ENCODE measurements around the gene ARHGAP1. TPM values are rescaled to one million over a fixed set of nuclear protein-coding genes. Genes with fewer than 3 reads are reported as not detected.
A peak's percentile ranks its signal among the peaks of the same experiment; 100 is the strongest.

The ARHGAP1 gene
- total RNA-seq, 1 experiment from 2014 or later = 53.0 TPM

- H3K36me3 Mint-ChIP-seq = peaks cover 8% of the 10 kb centered on the region
- no peak for DNase-seq (ENCODE audit: low spot score)
- no peaks in the 10 kb centered on the region for H3K27me3 Mint-ChIP-seq (ENCODE audit: low read depth)
- ChIA-PET CTCF (interaction anchor here (1.4 kb wide), 1 partner anchor 308 kb away, joined by 3 read pairs; no protein-coding TSS in a partner anchor), POLR2A (interaction anchor here (0.7 kb wide), 1 partner anchor 23 kb away, joined by 3 read pairs; no protein-coding TSS in a partner anchor)
- H3K9me3 Mint-ChIP-seq = no peaks in the 10 kb centered on the region
- peaks cover 11% of the 10 kb centered on the region for H3K4me1 Mint-ChIP-seq
- H3K27ac Mint-ChIP-seq = 0 out of 2 replicates have a peak overlapping the region, but pooled peaks have one; percentile 58
- ATAC-seq = no peak
- no peak for TF ChIP-seq ZNF416 (CRISPR knock-in tag; IDR thresholded peaks at IDR 0.05)
- TF ChIP-seq CTCF (IDR thresholded peaks at IDR 0.05) = no peak
- TF ChIP-seq E2F5 (CRISPR knock-in tag; IDR thresholded peaks at IDR 0.05) = no peak
- no peak for TF ChIP-seq NR2C2 (CRISPR knock-in tag; IDR thresholded peaks at IDR 0.05)
- no peak for TF ChIP-seq E2F1 (CRISPR knock-in tag; IDR thresholded peaks at IDR 0.05)
- no peak for TF ChIP-seq ATF3 (CRISPR knock-in tag; conservative IDR thresholded peaks at IDR 0.05)
- no peak overlapping the region for H3K4me3 Mint-ChIP-seq
Measured at GRCh38 chr11:46697303-46697702, 3.1 kb downstream of the ARHGAP1 start.

GRCh38 chr11:46696212-46696558, 4.2 kb downstream of the ARHGAP1 start:
- H3K36me3 Mint-ChIP-seq = 0 out of 2 replicates have a peak, but pooled peaks cover under 1% of the 10 kb centered on the region
- H3K27me3 Mint-ChIP-seq (ENCODE audit: low read depth) = no peaks in the 10 kb centered on the region
- no peak overlapping the region for H3K27ac Mint-ChIP-seq
- ChIA-PET POLR2A (interaction anchor here (0.7 kb wide), 1 partner anchor 22 kb away, joined by 3 read pairs; no protein-coding TSS in a partner anchor), CTCF (no interaction called here)
- no peaks in the 10 kb centered on the region for H3K9me3 Mint-ChIP-seq
- DNase-seq (ENCODE audit: low spot score) (no peak), ATAC-seq (no peak)
- H3K4me1 Mint-ChIP-seq = 0 out of 2 replicates have a peak, but pooled peaks cover 5% of the 10 kb centered on the region
- no peak overlapping the region for H3K4me3 Mint-ChIP-seq
- TF ChIP-seq MLX (CRISPR knock-in tag; IDR thresholded peaks at IDR 0.05) (no peak), USF2 (CRISPR knock-in tag; IDR thresholded peaks at IDR 0.05) (no peak), ARID4B (CRISPR knock-in tag; IDR thresholded peaks at IDR 0.05; ENCODE audit: borderline replicate concordance) (no peak), ZBTB43 (CRISPR knock-in tag; IDR thresholded peaks at IDR 0.05) (no peak), USF1 (CRISPR knock-in tag; IDR thresholded peaks at IDR 0.05) (no peak), SP1 (CRISPR knock-in tag; conservative IDR thresholded peaks at IDR 0.05) (no peak), MYBL2 (CRISPR knock-in tag; IDR thresholded peaks at IDR 0.05) (no peak), ATF6 (CRISPR knock-in tag; IDR thresholded peaks at IDR 0.05) (no peak), NR1H2 (CRISPR knock-in tag; IDR thresholded peaks at IDR 0.05) (no peak)
